ENCODE data around the gene TFF3.

TFF3 gene

DNA sequence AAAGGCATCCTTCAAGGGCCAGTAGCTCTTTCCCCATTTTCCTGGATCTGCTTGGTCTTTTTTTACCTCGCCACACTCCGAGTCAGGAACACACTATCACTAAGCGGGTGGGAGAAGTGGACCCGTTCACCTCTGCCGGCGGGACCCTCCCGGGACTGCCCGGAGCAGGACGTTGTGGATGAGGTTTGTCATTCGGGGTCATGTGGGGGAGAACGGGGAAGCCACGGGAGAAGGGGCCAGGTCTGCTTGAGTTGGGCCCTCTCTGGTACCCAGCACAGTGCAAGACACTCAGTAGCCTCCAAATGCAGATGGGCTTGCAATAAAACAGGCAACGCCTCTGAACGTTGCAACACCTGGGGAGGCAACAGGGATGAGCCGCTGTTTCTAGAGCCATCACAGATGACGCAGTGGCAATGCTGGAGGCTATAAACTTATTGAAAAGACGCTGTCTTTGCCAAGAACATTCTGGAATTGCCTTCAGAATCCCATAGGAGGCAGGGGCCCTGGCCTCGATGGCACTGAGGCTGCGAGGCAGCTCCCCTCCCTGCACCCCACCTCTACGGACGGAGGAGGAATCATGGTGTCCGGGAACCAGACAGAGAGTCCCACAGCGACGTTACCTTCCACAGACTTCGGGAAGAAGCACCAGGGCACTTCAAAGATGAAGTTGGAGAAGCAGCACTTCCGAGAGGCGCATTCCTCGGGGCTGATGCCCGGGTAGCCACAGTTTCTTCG, 31.8 kb upstream of the TFF3 start:
- DNase-seq = no peak

DNA sequence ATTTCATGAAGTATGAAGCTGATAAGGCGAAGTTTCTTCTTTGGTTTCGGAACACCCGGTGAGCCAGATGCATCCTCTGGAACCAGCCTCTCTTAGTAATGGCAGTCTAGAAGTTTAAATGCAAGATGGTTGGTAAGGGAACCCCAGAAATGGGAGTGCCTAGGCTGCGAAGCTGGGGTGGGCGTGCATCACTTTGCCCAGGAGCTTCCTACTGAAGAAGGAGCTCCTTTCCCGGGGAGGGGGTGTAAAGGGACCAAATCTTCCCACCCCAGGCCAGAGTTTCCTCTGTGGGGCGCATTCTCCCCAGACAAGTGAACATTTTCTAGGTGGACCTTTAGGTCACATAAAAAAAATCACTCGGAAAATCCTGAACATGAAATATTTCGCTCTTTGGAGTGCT, 31.2 kb upstream of the TFF3 start:
- no peak for DNase-seq

DNA sequence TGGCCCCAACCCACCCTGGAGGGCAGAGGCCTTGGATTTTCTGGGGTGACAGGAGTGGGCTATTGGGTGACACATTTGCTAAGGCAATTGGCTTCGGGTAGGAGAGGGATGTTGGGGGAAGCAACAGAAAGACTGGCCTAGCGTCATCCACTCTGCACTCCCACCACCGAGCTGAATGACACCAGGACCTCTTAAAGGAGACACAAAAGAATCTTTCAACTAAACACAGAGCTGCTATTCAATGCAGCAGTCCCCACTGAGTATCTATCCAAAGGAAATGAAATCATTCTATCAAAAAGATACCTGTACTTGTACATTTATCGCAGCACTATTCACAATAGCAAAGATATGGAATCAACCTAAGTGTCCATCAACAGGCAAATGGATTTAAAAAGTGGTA, 29.4 kb upstream of the TFF3 start:
- DNase-seq = no peak

DNA sequence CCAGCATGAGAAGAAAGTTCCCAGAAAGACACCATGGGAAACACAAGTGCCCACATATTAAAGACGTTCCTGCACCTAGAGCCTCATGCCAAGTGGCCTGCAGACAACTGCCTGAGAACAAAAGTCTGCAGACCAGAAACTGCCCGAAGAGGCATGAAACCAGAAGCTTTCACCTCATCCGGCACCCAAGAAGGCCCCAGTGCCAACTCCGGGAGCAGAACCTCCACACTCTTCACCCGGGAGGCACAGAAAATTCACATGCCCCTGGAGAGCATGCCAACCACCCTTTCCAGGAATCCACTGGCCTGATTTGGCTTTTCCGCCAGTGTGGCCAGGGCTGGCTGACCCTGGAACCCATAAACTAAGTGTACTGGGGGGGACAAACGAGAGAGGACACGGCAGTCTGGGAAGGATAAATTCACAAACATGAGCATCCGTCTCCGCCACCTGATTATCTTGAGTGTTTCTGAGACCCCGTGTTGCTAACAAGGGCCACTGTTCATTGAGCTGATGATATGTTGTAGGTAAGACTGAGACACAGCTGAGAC, 28.8 kb upstream of the TFF3 start:
- no peak for DNase-seq

DNA sequence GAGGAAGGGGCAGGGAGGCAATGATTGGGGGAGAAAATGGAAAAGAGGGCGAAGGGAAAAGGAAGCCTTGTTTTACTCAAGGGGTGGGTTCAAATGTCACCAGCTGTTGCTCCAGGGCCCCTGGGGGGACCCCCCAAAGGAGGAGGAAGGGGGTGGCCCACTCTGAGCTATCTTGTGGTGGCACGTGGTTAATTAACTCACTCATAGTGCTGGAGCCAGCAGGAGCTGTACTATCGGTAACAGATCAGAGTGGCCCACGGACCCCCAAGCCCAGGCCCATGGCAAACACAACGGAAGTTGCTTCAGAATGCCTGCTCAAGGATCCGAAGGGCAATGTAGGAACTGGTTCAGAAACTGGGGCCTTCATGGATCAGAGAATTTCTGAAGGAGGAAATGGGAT, 28.3 kb upstream of the TFF3 start:
- no peak for DNase-seq

DNA sequence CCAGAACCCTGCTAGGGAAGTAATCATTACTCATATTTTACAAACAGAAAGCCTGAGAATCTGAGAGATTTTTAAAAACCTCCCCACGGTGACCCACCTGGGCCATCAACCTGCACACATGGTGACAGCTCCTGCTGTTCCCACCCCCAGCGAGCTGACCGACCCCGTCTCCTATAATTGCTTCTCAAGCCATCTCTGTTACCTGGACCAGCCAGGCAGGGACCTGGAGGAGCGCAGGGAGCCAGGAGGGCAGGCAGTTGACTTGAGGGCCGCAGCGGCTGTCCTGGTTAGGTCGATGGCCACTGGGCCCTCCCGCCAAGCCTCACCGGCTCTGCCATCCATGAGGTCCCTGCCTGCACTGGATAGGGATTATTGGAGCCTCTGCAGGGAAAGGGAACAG, 27.9 kb upstream of the TFF3 start:
- DNase-seq = no peak

DNA sequence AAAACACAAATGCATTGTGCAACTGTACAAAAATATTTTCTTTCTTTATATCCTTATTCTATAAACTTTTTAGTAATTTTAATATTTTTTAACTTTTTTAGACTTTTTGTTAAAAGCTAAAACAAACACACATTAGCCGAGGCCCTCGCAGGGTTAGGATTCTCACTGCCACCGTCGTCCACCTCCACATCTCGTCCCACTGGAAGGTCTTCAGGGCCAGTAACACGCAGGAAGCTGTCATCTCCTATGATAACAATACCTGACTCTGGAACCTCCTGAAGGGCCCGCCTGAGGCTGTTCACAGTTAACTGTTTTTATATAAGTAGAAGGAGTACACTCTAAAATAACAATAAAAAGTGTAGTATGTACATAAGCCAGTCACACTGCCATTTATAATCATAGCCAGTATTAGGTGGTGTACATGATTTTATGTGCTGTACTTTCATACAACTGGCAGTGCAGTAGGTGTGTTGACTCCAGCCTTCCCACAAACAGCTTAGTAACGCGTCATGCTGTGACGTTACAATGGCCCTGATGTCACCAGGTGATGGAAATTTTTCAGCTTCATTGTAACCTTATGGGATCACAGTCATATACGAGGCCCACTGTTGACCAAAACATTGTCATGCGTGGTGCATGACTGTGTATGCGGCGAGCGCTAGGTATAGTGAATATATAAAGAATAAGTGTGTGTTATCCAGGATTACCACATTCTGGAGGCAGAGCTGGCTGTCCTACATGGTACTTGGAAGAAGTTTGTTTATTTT, 26.8 kb upstream of the TFF3 start:
- no peak for DNase-seq

DNA sequence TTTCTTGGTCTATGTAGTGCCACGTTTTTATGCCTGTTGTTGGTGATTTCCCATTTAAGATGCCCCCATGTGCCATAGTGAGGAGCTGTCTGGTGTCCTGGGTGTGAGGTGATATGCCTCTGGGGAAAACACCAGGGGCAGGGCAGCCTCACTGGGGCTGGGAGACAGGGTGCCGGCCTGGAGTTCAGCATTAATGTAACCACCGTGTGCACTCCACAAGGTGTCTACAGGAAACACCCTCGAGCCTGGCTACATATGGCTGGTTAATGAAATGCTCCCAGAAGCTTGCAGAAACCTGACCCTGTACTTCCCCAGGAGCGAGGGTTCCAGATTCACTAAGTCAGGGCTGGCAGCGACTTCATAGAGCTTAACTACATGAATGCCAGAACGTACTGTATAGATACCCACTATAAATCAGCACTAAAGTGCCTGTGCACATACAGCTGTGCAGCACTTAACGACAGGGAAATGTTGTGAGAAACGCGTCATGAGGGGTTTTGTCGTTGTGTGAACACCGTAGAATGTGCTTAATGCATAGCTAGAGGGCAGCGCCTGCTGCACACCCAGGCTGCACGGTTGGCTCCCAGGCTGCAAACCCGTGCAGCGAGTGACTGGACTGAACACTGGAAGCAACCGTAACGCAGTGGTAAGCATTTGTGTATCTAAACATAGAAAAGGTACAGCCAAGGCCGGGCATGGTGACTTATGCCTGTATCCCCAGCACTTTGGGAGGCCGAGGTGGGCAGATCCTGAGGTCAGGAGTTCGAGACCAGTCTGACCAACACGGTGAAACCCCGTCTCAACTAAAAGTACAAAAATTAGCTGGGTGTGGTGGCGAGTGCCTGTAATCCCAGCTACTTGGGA, 25.2 kb upstream of the TFF3 start:
- DNase-seq = no peak

DNA sequence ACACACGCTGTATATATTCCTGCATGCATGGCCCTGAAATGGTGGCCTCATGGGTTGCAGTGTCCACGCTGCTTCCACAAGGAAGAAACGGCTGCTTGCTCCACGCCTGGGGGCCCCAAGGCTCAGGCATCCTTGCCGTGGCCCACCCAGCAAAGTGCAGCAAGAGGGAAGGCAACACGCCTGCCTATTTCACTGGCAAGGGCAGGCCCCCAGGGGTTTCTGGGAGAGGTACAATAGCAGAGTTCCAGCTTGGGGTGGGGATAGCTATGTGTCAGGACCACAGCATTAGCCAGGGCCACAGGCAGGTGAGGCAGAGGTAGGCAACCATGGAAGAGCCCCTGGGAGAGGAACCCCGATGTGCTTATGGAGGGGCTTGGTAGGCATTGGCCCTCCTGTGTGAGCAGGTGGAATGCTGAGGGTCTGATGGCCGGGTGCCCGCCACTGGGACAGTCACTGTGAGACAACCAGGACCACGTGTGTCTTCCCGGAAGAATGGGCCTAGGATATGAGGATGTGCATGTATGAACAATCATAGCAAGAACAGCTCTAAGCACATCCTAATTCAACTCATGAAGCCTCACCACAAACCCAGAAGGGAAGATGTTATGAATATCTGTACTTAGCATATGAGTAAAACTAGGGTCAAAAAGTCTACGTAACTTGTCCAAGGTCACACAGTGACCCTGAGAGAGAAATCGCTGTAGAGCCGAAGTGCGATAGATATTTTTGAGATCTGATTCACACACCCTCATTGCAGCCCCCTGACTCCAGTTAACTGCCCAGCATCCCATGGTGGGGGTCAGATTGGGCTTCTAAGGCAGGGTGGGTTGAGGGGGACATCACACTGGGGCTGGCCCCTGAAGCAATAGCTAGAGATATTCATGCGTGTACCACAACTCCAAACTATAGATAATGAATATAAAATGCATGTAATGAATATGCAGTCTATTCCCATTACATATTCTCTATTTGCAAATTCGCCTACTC, 23.8 kb upstream of the TFF3 start:
- DNase-seq = no peak

DNA sequence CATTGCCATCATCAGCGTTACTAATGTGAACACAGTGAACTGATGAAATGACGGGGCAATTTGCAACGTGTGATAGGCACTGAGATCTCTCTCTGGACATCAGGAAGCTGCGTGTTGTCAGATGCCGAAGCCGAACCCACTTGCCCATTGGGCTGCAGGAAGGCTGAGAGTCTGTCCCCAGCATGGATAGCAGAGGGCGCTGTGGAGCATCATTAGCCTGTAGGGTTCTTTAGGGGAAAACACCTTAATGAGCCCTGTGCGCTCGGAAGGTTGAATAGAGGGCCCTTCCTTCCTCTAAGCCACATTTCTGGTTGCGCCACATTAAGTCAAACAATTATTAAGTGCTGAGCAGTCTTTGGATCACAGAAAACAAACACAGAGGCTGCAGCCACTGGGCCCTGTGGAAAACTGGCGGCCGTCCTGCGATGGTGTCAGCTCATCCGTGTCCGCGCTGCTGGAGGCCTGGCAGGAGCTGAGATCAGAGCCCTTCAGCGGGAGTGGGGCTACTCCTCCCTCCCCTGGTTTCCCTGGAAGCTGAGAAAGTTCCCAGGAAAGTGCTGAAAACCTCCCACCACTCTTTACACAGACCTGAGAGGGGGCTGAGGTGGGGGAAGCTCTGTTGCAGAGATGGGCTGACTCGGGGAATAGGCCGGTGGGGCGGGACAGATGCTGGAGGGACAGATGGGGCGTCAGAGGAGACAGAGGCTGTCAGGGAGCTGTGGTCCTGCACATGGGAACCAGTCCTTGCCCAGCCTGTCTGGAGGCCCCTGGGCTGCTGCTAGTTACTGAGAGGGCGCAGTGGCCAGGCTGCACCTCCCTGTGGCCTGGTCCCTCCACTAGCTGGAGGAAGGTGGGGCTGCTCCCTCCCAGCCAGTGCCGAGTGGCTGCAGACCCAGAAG, 22.9 kb upstream of the TFF3 start:
- DNase-seq = peak; percentile 93

DNA sequence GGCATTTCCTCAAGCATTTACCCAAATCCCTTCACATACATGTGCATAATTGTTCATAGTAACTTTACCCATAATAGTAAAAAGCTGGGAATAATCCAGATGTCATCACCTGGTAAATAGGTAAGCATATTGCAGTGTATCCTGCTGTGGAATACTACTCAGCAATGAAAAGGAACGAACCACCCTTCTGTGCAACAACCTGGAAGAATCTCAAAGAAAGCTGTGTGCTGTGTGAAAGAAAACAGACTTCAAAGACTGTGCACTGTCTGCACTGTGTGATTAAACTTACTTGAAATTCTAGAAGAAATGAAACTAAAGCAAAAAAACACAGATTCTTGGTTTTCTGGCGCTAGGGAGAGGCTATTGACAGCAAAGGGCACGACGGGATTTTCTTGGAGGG, 22.1 kb upstream of the TFF3 start:
- no peak for DNase-seq

DNA sequence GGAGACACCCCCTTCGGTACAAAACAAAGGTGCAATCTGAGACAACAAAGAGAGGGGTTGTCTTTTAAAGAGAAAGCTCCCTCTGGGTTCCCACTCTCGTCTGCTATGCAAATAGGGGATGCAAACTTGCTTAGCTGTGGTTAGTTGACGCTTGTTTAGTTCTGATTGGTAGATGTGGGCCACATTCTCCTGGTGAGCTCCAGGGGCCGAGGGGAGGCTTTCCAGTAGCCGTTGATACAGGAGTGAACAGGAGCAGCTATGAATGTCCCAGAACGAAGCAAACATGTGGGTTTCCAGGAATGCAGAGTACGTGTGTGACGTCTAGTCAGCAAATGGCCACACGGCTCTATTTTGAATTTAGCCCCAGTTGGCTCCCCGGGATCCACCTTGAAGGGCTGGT, 20.8 kb upstream of the TFF3 start:
- DNase-seq = peak; percentile 99

DNA sequence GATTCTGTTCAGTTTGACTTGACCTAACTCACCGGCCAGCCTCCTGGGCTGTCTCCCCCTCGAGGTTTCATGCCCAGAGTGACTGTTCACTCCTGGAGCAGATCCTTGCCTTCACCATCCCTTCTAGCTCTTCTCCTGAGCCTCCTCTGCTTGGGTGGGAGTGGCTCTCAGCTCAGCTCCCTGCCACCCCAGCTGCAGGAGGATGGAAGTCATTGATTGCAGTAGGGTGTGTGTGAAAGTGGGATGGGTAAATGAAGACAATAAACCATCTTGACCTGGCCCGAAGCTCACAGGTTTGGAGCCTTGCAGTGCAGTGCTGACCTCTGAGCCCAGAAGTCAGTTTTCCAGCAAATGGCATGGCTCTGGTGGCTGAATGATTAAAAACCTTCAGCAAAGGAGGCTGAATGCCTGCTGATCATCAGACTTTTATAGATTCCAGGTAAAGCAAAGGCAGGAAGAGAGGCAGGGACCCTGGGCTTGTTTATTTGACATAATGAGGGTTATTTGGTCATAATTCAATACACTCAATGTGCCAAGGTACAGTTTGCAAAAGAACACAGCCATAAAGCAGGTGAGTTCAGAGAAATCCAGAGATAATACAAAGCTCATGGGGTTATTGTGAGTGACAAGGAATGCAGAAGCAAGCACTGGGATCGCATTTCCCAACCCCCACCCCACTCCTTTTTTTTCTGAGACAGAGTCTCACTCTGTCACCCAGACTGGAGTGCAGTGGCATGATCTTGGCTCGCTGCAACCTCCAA, 17.5 kb upstream of the TFF3 start:
- no peak for DNase-seq

DNA sequence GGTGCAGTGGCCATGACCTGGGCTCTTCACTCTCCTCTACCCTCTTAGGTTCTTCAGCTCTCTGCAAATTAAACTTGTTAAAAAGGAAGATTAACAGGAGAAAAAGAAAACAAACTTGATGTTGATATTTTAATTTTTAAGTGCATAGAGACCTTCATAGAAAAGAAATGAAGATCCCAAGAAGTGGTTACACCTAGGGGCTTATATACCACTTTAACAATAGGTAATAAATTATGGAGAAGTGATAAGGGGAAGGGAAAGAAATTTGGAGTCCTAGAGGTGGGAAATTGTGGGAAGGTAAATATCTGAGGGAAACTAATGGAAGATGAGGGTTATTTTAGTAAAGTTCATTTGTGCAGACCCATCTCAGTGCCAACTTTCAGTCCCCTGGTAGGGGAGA, 16.5 kb upstream of the TFF3 start:
- no peak for DNase-seq

DNA sequence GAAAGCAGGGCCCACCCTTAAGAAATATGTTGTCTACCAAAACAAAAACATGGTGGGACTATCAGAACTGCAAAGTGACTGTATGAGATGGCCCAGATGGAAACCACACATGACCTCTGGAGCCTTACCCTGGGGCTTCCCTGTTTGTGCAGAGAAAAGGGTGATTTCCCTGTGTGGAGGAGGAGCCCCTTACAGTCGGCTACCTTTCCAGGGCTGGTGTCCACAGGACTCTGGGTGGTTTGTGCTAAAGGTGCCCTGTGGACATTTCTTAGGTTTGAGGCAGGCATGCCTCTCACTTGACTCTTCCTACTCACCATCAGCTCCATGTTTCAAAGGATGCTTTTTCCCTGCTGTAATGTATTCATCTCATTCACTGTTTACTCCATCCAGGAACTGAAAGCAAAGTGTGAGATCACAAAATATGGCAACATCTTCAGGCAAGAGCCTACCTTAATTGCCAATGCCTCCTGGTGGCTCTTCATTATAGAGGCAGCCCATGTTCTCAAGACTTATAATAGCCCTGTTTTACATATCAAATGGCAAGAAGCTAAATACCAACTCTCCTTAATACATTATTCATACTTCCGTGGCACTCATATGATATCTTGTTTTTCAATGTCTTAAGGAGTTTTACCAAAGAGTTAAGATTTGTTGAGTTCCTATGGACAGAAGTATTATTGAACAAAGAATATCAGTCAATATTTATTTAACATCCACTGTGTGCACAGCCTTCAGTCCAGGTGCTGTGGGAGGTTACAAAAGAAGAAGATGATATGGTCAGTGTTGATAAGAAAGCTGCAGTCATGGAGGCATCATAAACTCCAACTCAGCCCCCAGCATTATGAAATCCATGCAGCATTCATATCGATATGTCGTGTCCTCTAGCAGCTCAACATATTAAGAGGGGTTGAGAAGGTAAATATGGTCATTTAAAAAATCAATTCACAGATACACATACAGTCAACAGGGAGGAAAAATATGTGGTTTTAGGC, 15.5 kb upstream of the TFF3 start:
- DNase-seq = no peak

DNA sequence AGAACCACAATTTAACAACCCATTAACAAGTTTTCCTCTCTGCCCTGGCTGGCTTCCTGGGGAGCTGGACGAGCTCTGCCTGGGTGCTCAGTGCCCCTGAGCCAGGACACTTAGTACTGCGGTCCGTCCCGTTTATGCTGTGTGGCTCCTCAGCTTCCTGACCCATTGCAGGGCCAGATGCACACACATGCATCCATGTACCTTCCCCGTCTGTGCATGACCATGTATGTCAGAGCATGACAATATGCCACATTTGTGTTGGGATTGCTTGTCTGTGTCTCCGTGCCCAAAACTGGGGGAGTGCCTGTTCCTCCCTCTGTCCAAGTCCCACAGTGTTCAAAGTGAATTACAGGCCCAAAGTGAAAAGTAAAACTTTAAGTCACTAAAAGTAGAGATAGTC, 9.7 kb upstream of the TFF3 start:
- DNase-seq = no peak

DNA sequence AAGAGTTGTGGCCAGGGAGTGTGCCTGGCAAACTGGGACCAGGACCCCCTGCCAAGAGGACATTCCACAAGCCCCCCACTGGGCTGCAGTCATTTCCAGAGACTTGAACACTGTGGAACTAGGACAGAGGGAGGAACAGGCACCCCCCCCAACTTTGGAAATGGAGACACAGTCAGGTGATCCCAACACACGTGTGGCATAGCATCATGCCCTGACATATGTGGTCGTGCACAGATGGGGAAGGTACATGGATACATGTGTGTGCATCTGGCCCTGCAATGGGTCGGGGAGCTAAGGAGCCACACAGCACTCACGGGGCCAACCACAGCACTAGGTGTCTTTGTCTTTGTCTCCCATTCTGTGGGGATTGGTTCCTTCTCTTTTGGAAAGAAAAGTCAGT, 6.6 kb upstream of the TFF3 start:
- no peak for DNase-seq

DNA sequence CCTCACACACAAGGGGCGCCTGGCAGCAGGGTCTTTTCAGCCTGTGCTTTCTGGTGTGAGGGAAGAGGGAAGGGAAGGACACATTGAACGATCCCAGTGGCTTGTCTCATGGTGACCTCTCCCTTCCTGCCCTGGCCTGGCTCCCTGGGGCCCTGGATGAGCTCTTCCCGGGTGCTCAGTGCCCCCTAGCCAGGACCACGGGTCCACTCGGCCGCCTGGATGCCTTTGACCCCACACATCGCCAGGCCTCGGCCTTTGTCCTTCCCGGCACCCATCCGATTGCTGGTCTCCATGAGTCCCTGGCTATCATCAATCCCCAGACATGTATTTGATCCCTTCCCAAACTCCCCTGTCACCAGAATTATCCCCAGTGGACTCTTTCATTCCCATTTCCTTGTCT, 6.0 kb upstream of the TFF3 start:
- DNase-seq = no peak

DNA sequence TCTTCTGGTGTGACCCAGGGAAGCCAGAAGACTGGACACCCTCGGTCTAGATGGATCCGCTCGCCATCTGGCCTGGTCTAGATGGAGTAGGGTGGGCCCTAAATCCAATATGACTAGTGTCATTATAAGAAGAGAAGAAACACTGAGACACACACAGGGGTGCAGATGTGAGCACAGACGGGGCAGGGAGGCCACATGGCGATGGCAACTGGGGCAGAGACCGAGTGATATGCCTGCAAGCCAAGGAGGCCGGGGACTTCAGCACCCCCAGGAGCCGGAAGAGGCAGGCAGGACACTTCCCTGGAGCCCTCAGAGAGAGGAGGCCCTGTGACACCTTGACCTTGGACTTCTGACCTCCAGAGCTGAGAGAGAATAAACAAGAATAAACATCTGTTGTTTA, 5.6 kb upstream of the TFF3 start:
- no peak for DNase-seq
